ENCODE measurements around the gene OR1D2.
"Not testable (repeated sequence)": the region's sequence is repeated elsewhere in the genome, so short reads cannot be mapped to it uniquely, and the experiment has no call there.

OR1D2 gene, protein sequence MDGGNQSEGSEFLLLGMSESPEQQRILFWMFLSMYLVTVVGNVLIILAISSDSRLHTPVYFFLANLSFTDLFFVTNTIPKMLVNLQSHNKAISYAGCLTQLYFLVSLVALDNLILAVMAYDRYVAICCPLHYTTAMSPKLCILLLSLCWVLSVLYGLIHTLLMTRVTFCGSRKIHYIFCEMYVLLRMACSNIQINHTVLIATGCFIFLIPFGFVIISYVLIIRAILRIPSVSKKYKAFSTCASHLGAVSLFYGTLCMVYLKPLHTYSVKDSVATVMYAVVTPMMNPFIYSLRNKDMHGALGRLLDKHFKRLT

GRCh38 chr17:3104322-3104721 lies at the start of gene OR1D2:
TSS of gene OR1D2 (minus strand) at chr17:3104422. CDS start at chr17:3092996, 11,426 bp downstream.
- no peaks in the 10 kb centered on the region for H3K36me3 ChIP-seq (ENCODE audit: control insufficient read depth, insufficient read depth, low read length)
- H3K4me3 ChIP-seq (ENCODE audit: low read length): no peak within 1 kb of the TSS
- no peak for DNase-seq (ENCODE audit: low read depth, low spot score)
- no peaks in the 10 kb centered on the region for H3K4me1 ChIP-seq (ENCODE audit: control insufficient read depth, insufficient read depth, low read length)
- no peak within 1 kb of the TSS for H3K27ac ChIP-seq (ENCODE audit: low read length)
- H3K27me3 ChIP-seq (ENCODE audit: control insufficient read depth, insufficient read depth, low read length): no peaks in the 10 kb centered on the region
- no CpG with 5 or more reads among the region's 3 CpGs for WGBS (ENCODE audit: insufficient coverage, insufficient read length)
- H3K9me3 ChIP-seq (ENCODE audit: control insufficient read depth, insufficient read depth, low read length): no peaks in the 10 kb centered on the region

- not testable (repeated sequence) for H3K27me3 ChIP-seq (ENCODE audit: control insufficient read depth, insufficient read depth, low read length); H3K9me3 ChIP-seq (ENCODE audit: control insufficient read depth, insufficient read depth, low read length); H3K27ac ChIP-seq (ENCODE audit: low read length); DNase-seq (ENCODE audit: low read depth, low spot score); H3K4me3 ChIP-seq (ENCODE audit: low read length); H3K36me3 ChIP-seq (ENCODE audit: control insufficient read depth, insufficient read depth, low read length); H3K4me1 ChIP-seq (ENCODE audit: control insufficient read depth, insufficient read depth, low read length)
- WGBS (ENCODE audit: insufficient coverage, insufficient read length): no CpG with 5 or more reads among the region's 3 CpGs
Observed at GRCh38 chr17:3137494-3137893, 33.3 kb upstream of the OR1D2 start.

DNA sequence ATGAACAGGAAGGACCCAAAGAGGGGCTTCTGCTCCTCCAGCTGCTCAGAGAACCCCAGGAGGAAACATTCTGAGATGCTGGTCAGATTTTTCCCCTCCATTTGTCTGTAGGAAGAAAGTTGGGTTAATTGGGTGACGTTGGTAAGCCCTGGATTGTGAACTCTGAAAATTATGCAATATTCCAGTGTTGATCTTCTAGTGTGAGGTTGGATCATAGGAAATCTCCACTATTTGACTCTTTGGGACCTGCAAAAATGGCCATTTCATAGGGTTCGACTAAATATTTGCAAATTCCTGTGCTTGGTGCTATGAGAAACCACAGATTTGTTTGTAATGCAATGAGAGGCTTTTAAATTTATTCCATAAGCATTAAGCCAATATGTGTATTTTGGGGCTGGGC lies 23.2 kb upstream of the OR1D2 start, which contains the start of gene OR1G1:
OR1G1 (minus strand) TSS at position 101 of the 400 bp plus-strand sequence; CDS start at position 101, 0 bp downstream.
- no peaks in the 10 kb centered on the region for H3K27me3 ChIP-seq (ENCODE audit: control insufficient read depth, insufficient read depth, low read length)
- no peaks in the 10 kb centered on the region for H3K4me1 ChIP-seq (ENCODE audit: control insufficient read depth, insufficient read depth, low read length)
- no peak for DNase-seq (ENCODE audit: low read depth, low spot score)
- H3K4me3 ChIP-seq (ENCODE audit: low read length): no peak within 1 kb of the TSS
- WGBS (ENCODE audit: insufficient coverage, insufficient read length): no CpG with 5 or more reads among the region's 2 CpGs
- H3K9me3 ChIP-seq (ENCODE audit: control insufficient read depth, insufficient read depth, low read length): no peaks in the 10 kb centered on the region
- H3K36me3 ChIP-seq (ENCODE audit: control insufficient read depth, insufficient read depth, low read length): no peaks in the 10 kb centered on the region
- no peak within 1 kb of the TSS for H3K27ac ChIP-seq (ENCODE audit: low read length)

- DNase-seq (ENCODE audit: low read depth, low spot score); H3K27me3 ChIP-seq (ENCODE audit: control insufficient read depth, insufficient read depth, low read length): not testable (repeated sequence)
- no CpG with 5 or more reads among the region's 4 CpGs for WGBS (ENCODE audit: insufficient coverage, insufficient read length)
Observed at GRCh38 chr17:3073850-3074249, 30.4 kb downstream of the OR1D2 start.

GRCh38 chr17:3065192-3065591 lies 39.0 kb downstream of the OR1D2 start:
- not testable (repeated sequence) for H3K27me3 ChIP-seq (ENCODE audit: control insufficient read depth, insufficient read depth, low read length); DNase-seq (ENCODE audit: low read depth, low spot score); H3K27ac ChIP-seq (ENCODE audit: low read length); H3K4me3 ChIP-seq (ENCODE audit: low read length); H3K36me3 ChIP-seq (ENCODE audit: control insufficient read depth, insufficient read depth, low read length); H3K4me1 ChIP-seq (ENCODE audit: control insufficient read depth, insufficient read depth, low read length); H3K9me3 ChIP-seq (ENCODE audit: control insufficient read depth, insufficient read depth, low read length)
- WGBS (ENCODE audit: insufficient coverage, insufficient read length): no CpG with 5 or more reads among the region's 1 CpG

More at GRCh38 chr17:3073850-3074249, 30.4 kb downstream of the OR1D2 start:
- H3K9me3 ChIP-seq (ENCODE audit: control insufficient read depth, insufficient read depth, low read length); H3K36me3 ChIP-seq (ENCODE audit: control insufficient read depth, insufficient read depth, low read length); H3K4me3 ChIP-seq (ENCODE audit: low read length); H3K4me1 ChIP-seq (ENCODE audit: control insufficient read depth, insufficient read depth, low read length); H3K27ac ChIP-seq (ENCODE audit: low read length): not testable (repeated sequence)

GRCh38 chr17:3063507-3063906 lies 40.7 kb downstream of the OR1D2 start, which contains the start of gene OR1D5:
TSS of gene OR1D5 (minus strand) at chr17:3063607. CDS start at chr17:3063607, 0 bp downstream.
- not testable (repeated sequence) for H3K4me1 ChIP-seq (ENCODE audit: control insufficient read depth, insufficient read depth, low read length); H3K4me3 ChIP-seq (ENCODE audit: low read length); H3K9me3 ChIP-seq (ENCODE audit: control insufficient read depth, insufficient read depth, low read length); H3K36me3 ChIP-seq (ENCODE audit: control insufficient read depth, insufficient read depth, low read length); H3K27ac ChIP-seq (ENCODE audit: low read length); H3K27me3 ChIP-seq (ENCODE audit: control insufficient read depth, insufficient read depth, low read length); DNase-seq (ENCODE audit: low read depth, low spot score)
- whole genome bisulfite sequencing (ENCODE audit: insufficient coverage, insufficient read length): no CpG with 5 or more reads among the region's 2 CpGs

DNA sequence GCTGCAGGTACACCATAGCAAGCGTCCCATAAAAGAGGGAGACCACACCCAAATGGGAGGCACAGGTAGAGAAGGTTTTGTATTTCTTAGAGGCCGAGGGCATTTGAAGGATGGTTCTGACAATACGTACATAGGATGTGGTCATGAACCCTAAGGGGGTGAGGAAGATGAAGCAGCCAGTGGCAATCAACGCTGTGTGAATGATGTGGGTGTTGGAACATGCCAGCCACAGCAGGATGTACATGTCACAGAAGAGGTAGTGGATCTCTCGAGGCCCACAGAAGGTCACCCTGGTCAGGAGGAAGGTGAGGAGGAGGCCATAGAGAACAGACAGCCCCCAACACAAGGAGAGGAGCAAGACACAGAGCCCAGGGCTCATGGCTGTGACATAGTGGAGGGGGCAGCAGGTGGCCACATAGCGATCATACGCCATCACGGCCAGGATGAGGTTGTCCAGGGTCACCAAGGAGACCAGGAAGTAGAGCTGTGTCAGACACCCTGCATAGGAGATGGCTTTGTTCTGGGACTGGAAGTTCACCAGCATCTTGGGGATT lies 41.3 kb downstream of the OR1D2 start:
- not testable (repeated sequence) for H3K27ac ChIP-seq (ENCODE audit: low read length); H3K36me3 ChIP-seq (ENCODE audit: control insufficient read depth, insufficient read depth, low read length); H3K4me3 ChIP-seq (ENCODE audit: low read length); H3K27me3 ChIP-seq (ENCODE audit: control insufficient read depth, insufficient read depth, low read length); H3K9me3 ChIP-seq (ENCODE audit: control insufficient read depth, insufficient read depth, low read length); DNase-seq (ENCODE audit: low read depth, low spot score); H3K4me1 ChIP-seq (ENCODE audit: control insufficient read depth, insufficient read depth, low read length)
- WGBS (ENCODE audit: insufficient coverage, insufficient read length): no CpG with 5 or more reads among the region's 8 CpGs

- H3K4me3 ChIP-seq (ENCODE audit: low read length); H3K4me1 ChIP-seq (ENCODE audit: control insufficient read depth, insufficient read depth, low read length); H3K36me3 ChIP-seq (ENCODE audit: control insufficient read depth, insufficient read depth, low read length); H3K9me3 ChIP-seq (ENCODE audit: control insufficient read depth, insufficient read depth, low read length); H3K27me3 ChIP-seq (ENCODE audit: control insufficient read depth, insufficient read depth, low read length); DNase-seq (ENCODE audit: low read depth, low spot score); H3K27ac ChIP-seq (ENCODE audit: low read length): not testable (repeated sequence)
- no CpG with 5 or more reads among the region's 2 CpGs for WGBS (ENCODE audit: insufficient coverage, insufficient read length)
Observed at GRCh38 chr17:3054868-3055267, 49.4 kb downstream of the OR1D2 start.

- Histone ChIP-seq H3K9me3 (ENCODE audit: control insufficient read depth, insufficient read depth, low read length) (no peaks in the 10 kb centered on the region; the same call in 1 of the 2 replicates), H3K27ac (ENCODE audit: low read length) (no peak overlapping the region), H3K36me3 (ENCODE audit: control insufficient read depth, insufficient read depth, low read length) (no peaks in the 10 kb centered on the region), H3K27me3 (ENCODE audit: control insufficient read depth, insufficient read depth, low read length) (no peaks in the 10 kb centered on the region), H3K4me3 (ENCODE audit: low read length) (no peak overlapping the region), H3K4me1 (ENCODE audit: control insufficient read depth, insufficient read depth, low read length) (no peaks in the 10 kb centered on the region)
- no CpG with 5 or more reads among the region's 8 CpGs for WGBS (ENCODE audit: insufficient coverage, insufficient read length)
- DNase-seq (ENCODE audit: low read depth, low spot score): no peak
Observed at GRCh38 chr17:3049705-3050295, 54.4 kb downstream of the OR1D2 start.

DNA sequence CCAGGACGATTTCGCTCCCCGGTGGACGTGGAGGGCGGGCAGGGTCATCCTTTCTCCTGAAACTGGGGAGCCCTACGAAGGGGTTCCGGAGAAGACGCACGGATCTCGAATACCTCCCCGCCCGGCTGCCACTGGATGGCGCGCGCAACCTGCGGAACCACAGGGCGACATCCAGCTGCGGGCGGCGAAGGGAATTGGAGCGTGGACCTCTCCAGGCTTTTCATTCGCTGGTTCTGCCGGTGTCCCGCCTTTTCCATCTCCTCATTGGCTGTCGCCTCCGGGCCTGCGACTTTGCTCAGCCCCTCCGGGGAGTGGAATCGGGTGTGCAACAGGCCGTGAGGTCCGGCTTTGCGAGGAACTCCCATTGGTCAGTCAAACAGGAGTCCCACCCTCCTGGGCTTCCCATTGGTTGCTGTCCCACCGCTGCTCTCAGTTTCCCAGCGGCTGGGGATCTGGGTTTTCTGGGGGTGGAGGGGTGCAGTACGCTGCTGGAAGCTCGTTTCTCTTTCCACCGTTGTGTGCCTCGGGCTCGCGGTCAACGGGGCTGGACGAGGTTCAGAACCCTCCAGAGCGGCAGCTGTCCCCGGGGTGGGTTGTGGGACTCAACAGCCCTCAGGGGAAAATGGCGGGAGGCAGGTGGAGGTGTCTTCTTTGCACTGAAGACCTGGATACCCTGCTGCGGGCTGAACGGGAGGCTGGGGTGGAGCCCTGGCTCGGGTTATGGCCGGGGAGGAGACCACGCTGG lies 55.3 kb downstream of the OR1D2 start:
- WGBS (ENCODE audit: insufficient coverage, insufficient read length): no CpG with 5 or more reads among the region's 50 CpGs
- H3K27ac ChIP-seq (ENCODE audit: low read length): no peak overlapping the region
- H3K36me3 ChIP-seq (ENCODE audit: control insufficient read depth, insufficient read depth, low read length): no peaks in the 10 kb centered on the region
- peak; percentile 93 for DNase-seq (ENCODE audit: low read depth, low spot score)
- peak overlapping the region; percentile 58; the same call in 1 of the 2 replicates for H3K4me3 ChIP-seq (ENCODE audit: low read length)
- no peaks in the 10 kb centered on the region; the same call in 1 of the 2 replicates for H3K9me3 ChIP-seq (ENCODE audit: control insufficient read depth, insufficient read depth, low read length)
- no peaks in the 10 kb centered on the region for H3K4me1 ChIP-seq (ENCODE audit: control insufficient read depth, insufficient read depth, low read length)
- no peaks in the 10 kb centered on the region for H3K27me3 ChIP-seq (ENCODE audit: control insufficient read depth, insufficient read depth, low read length)
